Thyroid gland (tissue), 4 donors: Measurements from ENCODE around the gene SMARCC1. TPM values are rescaled to one million over a fixed set of nuclear protein-coding genes. Genes with fewer than 3 reads are reported as not detected.

Experiments used
- DNase-seq, 2 donors: peaks; one replicate each; pipeline ENCODE4 v3.0.0-alpha.2; 2019
- H3K27ac ChIP-seq, 3 donors: fragments of 200-600 bp; sonication (generic); 1 replicate in 2 of 3; 2 replicates in 1 of 3; pipeline ENCODE4 v1.5.1; 2016 to 2019; ENCODE audit warnings: mild to moderate bottlenecking in 1 of 3, moderate library complexity in 1 of 3
- H3K27me3 ChIP-seq: fragments of 200-600 bp; sonication (generic); one replicate; pipeline ENCODE4 v1.5.1; 2019
- H3K36me3 ChIP-seq, 2 donors: fragments of 200-600 bp; sonication (generic); one replicate each; pipeline ENCODE4 v1.5.1; 2016 to 2019
- H3K4me1 ChIP-seq, 2 donors: fragments of 200-600 bp; sonication (generic); one replicate each; pipeline ENCODE4 v1.5.1; 2017 to 2019
- H3K4me3 ChIP-seq, 3 donors: fragments of 200-600 bp; sonication (generic); replicated peaks in 1 of 3; 1 replicate in 2 of 3; 2 replicates in 1 of 3; pipeline ENCODE4 v1.5.1; 2016; ENCODE audit warnings: mild to moderate bottlenecking in 1 of 3
- H3K9me3 ChIP-seq: fragments of 200-600 bp; sonication (generic); one replicate; pipeline ENCODE4 v1.5.1; 2017
- CTCF ChIP-seq, 6 experiments: fragments of 200-600 bp in 3 of 6; fragments of 450-650 bp in 3 of 6; sonication (generic) in 3 of 6; IDR thresholded peaks; one replicate each; pipeline ENCODE4 v1.5.1; 2016 to 2019; ENCODE audit warnings: antibody characterized with exemption in 6 of 6, mild to moderate bottlenecking in 2 of 6, inconsistent platforms in 1 of 6, moderate library complexity in 1 of 6
- POLR2A ChIP-seq, 2 donors: fragments of 450-650 bp; IDR thresholded peaks; one replicate each; pipeline ENCODE4 v1.6.1; 2017; ENCODE audit warnings: antibody characterized with exemption in 2 of 2, mild to moderate bottlenecking in 2 of 2, moderate library complexity in 1 of 2
- WGBS, 2 donors: methylation state at CpG; one replicate each; pipeline ENCODE4 v1.1.5; 2017; 5-methylcytosine and 5-hydroxymethylcytosine counted together
- intact Hi-C: fragments of 100-400 bp; cut with DNase I; formaldehyde crosslinking; loops from one replicate; pipeline ENCODE4 v1.15.1; 2023
- total RNA-seq, 4 donors: library from RNA; depleted of rRNA; stranded (reverse); fragments of >200 nt; gene quantifications; one replicate each; pipeline ENCODE4 v1.2.3, GENCODE V29; 2016

The SMARCC1 gene
- total RNA-seq, 4 donors from 2014 or later, result 38.0 to 49.2 (median 45.4) TPM

GRCh38 chr3:47782446-47783308, 984 bp upstream of the SMARCC1 start:
- TF ChIP-seq CTCF (IDR thresholded peaks at IDR 0.05) (no peak), POLR2A (IDR thresholded peaks at IDR 0.05) (no peak)
- DNase-seq, result no peak
- Histone ChIP-seq H3K9me3 (no peaks in the 10 kb centered on the region), H3K4me1 (peaks cover 13 to 34% of the 10 kb centered on the region in 2 donors), H3K27me3 (no peaks in the 10 kb centered on the region), H3K4me3 (peak overlapping the region; percentile 1 to 91 (median 33)), H3K27ac (peak overlapping the region; percentile 88 to 97 (median 93)), H3K36me3 (no peaks in the 10 kb centered on the region)
- intact Hi-C loops, result no loop called here
- 65% methylated on average over 23 of the region's 23 CpGs for WGBS, 2 donors

GRCh38 chr3:47780741-47781684, 680 bp downstream of the SMARCC1 start:
- WGBS, 2 donors, result 3% methylated on average over 20 of the region's 54 CpGs
- Histone ChIP-seq H3K4me3 (peak overlapping the region; percentile 8 to 91 (median 42)), H3K9me3 (no peaks in the 10 kb centered on the region), H3K27ac (peak overlapping the region; percentile 71 to 97 (median 88)), H3K36me3 (no peaks in the 10 kb centered on the region), H3K27me3 (no peaks in the 10 kb centered on the region), H3K4me1 (peaks cover 13 to 34% of the 10 kb centered on the region in 2 donors)
- intact Hi-C loops, result no loop called here
- TF ChIP-seq POLR2A (IDR thresholded peaks at IDR 0.05) (no peak), CTCF (IDR thresholded peaks at IDR 0.05) (no peak)
- DNase-seq, result peak; percentile 55 to 72

- DNase-seq, result no peak
- Histone ChIP-seq H3K4me1 (peaks cover 13 to 34% of the 10 kb centered on the region in 2 donors), H3K9me3 (no peaks in the 10 kb centered on the region), H3K27ac (no peak overlapping the region), H3K36me3 (no peaks in the 10 kb centered on the region), H3K27me3 (no peaks in the 10 kb centered on the region), H3K4me3 (no peak overlapping the region)
- TF ChIP-seq CTCF (IDR thresholded peaks at IDR 0.05) (no peak), POLR2A (IDR thresholded peaks at IDR 0.05) (no peak)
- intact Hi-C loops, result no loop called here
- 97 to 98% methylated on average over 3 of the region's 3 CpGs for WGBS, 2 donors
Observed at GRCh38 chr3:47778746-47779145, 2.9 kb downstream of the SMARCC1 start.

- Histone ChIP-seq H3K9me3 (no peaks in the 10 kb centered on the region), H3K4me1 (no peaks in the 10 kb centered on the region), H3K27me3 (no peaks in the 10 kb centered on the region), H3K36me3 (peaks cover 13 to 15% of the 10 kb centered on the region in 2 donors), H3K4me3 (no peak overlapping the region), H3K27ac (no peak overlapping the region)
- no peak for DNase-seq
- WGBS, 2 donors, result 88 to 91% methylated on average over 8 of the region's 8 CpGs
- TF ChIP-seq POLR2A (IDR thresholded peaks at IDR 0.05) (no peak), CTCF (IDR thresholded peaks at IDR 0.05) (no peak)
- intact Hi-C loops, result no loop called here
Observed at GRCh38 chr3:47772788-47773187, 8.9 kb downstream of the SMARCC1 start.
